Fibroblast of upper back skin (primary cell): Measurements from ENCODE around the gene POLR2J.
"Not testable (repeated sequence)": the region's sequence is repeated elsewhere in the genome, so short reads cannot be mapped to it uniquely, and the experiment has no call there.

Experiments used
- DNase-seq: peaks from one replicate; pipeline ENCODE4 v3.0.0-alpha.2; 2013

Gene POLR2J

DNA sequence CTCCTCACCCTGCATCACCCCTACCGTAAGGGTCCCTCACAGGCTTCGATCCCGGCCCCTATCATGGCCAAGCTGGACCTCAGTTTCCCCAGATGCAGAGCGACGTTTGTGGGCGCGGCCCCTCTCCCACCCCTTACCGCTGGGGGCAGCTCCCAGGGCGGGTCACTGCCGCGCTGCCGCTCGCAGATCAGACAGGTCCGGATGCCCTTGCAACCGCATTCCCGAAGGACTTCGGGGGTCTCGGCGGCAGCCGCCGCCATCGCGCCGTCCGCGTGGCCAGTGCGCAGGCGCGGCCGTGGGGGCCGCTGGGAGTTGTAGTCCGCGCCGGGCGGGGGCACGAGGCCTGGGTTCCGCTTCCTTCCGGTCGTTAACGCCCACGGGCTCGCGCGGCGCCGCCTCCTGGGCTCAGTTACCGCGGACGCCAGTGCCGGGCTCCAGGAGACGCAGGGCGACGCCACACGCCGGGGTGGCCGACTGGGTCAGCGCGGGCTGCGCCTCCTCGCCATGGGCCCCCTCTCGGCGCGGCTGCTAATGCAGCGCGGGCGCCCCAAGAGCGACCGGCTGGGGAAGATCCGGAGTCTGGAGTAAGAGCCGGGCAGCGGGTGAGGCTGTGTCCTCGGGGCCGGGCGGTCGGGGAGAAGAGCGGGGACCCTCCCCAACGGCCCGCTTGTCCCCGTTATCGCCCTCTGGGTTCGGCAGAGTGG, 14.0 kb downstream of the POLR2J start, which contains the start of the genes ALKBH4 and LRWD1:
Gene ALKBH4, minus strand, starts transcription at position 287 of the 704 bp plus-strand sequence. Its CDS starts 27 bp downstream, at position 260.
Gene LRWD1, plus strand, starts transcription at position 408 of the 704 bp plus-strand sequence. Its CDS starts 97 bp downstream, at position 505.
- DNase-seq, result peak; percentile 90

DNA sequence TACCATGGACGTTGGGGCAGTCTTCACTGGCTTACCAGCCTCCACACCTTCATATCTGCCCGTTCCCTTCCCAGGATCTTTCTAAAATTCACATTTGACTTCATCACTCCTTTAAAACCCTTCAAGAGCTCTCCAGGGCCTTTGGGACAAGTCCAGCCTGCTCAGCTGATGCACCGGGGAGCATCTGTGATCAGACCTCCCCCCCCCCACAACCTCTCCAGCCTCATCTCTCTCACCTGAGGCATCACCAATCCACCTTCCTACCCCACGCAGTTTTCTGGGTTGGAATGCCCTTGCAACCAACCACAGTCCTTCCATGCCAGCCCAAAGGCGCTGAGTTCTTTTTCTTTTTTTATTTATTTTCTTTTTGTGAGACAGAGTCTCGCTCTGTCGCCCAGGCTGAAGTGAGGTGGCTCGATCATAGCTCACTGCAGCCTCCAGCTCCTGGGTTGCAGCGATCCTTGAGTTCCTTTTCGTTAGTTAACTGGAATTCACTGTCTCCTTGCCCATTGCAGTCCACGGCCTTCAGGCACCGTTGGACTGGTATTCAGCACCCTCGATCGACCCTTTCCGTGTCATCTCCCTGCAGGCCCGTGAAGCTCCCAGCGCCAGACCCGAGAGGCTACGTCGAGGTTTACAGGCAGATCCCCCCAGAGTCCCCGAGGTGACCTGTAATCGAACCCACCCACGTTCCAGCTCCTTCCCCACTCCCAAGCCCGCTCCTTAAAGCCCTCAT, 14.7 kb downstream of the POLR2J start:
- DNase-seq, result no peak

DNA sequence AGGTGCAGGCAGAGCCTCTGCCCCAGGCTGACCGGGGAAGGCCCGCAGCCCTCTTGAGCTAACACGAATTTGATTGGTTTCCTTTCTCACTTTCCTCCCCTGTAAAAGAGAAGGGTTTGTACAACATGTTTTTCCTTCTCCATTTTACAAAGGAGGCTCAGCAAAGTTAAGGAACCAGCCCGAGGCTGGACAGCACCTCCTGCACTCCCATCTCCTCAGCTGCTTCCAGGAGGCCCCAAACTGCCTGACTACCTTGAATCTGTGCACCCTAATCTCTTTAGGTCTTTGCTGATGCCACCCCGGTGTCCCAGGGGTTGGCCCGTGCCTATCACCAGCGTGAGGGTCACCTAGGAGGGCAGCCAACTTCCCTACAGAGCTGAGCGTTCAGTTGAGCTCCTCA, 18.3 kb downstream of the POLR2J start:
- DNase-seq, result no peak

DNA sequence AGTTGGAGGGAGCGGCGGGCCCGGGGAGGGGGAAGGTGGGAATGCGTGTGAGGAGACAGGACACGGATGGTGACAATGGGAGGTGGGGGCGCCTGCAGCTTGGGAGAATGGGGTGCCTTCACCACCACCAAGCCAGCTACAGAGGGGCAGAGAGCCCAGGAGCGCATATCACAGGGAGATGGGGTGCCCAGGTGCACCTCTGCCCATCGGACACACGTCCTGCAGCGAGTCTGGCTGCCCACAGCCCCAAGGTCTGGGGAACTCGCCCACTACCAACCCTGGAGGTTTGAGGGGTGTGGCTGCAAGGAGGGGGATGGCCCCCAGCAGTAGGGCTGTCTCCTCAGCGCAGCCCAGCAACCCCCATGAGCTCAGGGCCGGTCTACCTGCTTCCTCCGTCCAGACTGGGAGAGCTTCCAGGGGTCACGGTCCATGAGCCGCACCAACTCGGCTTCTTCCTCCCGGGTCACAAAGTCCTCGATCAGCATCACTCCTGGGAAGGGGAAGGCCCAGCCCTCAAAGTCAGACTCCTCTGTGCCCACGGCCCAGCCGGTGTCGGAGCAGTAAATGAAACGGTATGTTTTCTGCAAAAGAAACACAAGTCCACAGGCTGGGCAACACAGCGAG, 19.4 kb downstream of the POLR2J start:
- DNase-seq, result no peak

DNA sequence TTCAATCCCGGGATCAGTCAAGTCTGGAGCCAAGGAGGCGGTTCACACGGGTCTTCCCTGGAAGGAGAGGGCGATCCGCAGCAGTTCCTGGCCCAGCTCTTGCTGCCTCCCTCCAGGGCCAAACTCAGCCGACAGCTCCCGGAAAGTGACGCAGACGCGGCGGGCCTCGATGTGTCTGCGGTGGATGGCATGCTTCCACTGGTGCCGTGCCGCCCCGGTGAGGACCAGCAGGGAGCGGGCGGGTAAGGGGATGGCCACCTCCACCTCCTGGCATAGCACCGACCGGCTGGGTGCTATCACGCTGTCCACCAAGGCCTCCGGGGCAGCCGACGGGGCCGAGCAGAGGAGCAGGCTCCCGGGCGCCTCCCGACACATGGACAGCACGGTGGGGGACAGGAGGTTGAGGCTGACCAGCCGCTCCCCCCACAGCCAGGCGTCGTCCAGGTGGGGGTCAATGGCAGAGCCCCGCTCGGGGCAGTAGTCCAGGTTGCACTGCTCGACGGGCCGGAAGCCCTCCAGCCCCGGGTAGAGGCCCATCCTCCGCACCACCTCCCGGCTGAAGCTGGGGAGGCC, 21.3 kb downstream of the POLR2J start:
- no peak for DNase-seq

DNA sequence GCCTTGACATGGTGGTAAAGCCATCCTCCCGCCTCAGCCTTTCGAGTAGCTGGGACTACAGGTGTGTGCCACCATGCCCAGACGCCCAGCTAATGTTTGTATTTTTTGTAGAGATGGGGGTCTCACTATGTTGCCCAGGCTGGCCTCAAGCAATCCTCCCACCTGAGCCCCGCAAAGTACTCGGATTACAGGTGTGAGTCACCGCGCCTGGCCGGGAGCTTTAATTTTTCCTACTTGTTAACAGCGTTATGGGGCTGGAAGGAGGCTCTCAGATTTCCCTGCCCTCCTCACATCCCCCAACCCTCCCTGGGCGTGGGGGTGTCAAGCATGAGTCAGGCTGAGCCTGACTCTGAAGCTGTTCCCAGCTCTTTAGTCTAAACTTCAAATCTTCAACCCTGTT, 22.4 kb downstream of the POLR2J start:
- DNase-seq, result peak; percentile 44

DNA sequence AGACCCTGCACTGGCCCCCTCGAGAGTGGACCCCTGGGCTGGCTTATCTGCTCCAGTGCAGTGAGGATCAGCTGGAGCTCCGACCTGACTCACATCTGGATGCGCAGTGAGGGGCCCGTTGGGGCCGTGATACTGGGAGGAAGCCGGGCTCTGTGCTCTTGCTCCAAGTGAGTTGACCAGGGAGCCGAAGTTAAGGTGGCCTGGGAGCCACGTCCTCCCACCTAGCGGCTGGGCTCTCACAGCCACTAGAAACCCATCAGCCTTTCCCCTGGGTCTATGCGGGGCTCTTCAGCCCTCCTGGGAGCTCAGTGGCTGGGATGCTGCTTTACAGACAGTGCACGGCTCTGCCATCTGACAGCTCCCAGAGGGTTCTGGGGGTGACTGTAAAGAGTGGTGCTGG, 23.1 kb downstream of the POLR2J start:
- DNase-seq, result no peak

DNA sequence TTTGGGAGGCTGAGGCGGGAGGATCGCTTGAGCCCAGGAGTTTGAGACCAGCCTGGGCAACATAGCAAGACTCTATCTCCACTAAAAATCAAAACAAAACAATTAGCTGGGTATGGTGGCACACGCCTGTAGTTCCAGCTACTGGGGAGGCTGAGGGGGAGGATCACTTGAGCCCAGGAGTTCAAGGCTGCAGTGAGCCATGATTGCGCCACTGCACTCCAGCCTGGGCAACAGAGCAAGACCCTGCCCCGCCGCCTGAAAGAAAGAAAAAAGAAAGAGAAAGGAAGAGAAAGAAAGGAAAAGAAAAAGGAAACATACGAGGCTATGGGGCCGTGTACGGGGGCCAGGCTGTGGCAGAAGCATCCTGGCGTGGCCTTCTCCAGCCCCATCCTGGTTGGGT, 23.8 kb downstream of the POLR2J start:
- DNase-seq, result not testable (repeated sequence)

DNA sequence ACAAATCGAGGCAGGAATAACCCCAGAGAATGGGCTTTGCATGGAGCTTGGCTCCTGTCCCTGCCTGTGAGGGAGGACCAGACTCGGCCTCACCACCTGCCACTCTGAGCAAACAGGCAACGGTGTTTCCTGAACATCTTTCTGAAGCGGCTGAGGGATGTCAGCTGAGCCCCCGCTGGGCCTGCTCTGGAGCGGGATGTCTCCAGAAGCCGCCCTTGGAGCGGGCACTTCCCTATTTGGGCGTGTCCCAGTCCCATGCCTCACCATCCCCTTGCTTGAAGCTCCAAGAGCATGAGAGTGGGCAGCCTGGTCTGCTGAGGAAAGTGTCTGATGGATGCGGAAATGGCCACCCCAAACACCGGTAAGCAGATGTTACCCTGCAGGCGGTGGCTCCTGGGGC, 24.3 kb downstream of the POLR2J start:
- DNase-seq, result no peak

DNA sequence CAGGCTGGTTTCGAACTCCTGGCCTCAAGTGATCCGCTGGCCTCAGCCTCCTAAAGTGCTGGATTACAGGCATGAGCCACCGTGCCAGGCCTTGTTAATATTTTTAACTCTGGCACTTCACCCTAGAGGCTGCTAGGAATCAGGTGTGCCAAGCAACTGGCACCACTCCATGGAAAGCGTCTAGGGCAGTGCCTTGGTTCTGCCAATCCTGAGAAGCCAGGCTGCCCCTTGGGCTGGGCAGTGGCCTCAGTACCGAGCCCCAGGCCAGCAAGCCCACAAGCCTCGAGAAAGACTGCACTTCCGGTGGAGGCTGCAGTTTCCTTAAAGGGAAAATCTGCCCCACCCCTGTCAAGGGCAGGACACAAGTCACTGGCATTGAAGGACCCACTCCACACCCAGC, 25.4 kb downstream of the POLR2J start:
- DNase-seq, result no peak

DNA sequence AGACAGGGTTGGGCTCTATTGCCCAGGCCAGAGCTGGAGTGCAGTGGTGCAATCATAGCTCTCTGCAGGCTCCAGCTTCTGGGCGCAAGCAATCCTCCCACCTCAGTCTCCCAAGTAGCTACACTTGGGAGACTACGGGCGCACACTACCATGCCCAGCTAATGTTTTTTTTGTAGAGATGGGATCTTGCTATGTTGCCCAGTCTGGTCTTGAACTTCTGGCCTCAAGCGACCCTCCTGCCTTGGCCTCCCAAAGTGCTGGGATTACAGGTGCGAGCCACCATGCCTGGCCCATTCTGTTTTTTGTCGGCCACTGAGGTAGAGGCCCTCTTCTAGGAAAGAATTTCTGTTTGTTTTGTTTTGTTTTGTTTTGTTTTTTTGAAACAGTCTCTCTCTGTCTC, 26.3 kb downstream of the POLR2J start:
- no peak for DNase-seq

DNA sequence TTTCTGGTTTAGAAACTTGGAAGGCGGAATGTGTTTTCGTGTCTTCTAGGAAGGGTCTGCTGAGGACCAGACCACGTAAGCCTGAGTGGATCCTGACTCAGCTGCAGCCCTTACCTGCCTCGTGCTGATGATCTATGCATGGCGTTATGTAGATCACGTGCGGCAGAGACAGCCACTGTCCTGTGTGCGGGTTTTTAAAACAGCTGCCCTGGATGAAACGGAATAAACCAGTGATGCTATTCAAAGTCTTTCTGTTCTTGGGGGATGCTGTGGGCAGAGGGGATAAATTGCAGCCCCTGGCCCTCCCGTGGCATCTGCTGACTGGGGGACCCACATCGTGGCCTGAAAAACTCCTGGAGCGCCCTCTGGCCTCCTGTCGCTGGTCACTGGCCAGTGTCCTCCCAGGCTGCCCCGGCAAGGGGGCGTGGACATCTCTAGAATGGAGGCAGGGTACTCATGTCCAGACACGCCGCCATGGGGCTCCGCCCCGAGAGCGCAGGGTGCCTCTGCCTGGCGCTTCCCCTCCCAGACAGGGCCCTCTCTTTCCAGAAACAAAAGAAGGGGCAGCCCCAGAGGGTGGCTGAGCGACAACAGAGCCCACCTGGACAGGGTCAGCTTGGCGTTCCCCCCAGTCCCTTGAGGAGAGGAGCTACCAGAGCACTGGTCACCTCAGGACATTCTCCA, 27.2 kb downstream of the POLR2J start:
- no peak for DNase-seq

DNA sequence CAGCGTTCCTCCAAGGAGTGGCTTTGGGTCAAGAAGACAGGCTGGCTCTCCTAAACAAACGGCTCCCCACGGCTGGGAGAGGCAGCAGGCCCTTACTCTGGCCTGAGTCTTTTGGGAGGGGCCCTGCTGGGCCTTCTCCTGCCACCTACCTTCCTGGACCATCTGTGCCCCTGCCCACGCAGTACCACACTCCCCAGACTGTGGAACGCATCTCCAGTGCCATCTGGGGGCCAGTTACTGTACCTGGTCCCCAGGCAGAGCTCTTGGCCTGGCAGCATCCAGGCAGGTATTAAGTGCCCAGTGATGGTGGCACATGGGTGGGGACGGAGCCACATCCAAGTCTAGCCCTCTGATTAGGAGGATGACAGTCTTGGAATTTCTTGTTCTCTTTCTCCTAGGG, 28.5 kb downstream of the POLR2J start:
- no peak for DNase-seq

DNA sequence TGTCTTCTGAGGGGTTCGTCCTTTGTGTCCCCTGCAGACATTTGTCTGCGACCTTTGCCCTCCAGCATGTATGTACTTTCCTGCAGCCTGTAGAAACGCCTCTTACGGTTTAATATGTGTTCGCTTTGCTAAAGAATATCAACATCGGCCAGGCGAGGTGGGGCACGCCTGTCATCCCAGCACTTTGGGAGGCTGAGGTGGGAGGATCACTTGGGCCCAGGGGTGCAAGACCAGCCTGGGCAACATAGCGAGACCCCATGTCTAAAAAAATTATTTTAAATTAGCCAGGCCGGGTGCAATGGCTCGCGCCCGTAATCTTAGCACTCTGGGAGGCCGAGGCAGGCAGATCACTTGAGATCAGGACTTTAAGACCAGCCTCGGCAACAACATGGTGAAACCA, 29.6 kb downstream of the POLR2J start:
- DNase-seq, result no peak

DNA sequence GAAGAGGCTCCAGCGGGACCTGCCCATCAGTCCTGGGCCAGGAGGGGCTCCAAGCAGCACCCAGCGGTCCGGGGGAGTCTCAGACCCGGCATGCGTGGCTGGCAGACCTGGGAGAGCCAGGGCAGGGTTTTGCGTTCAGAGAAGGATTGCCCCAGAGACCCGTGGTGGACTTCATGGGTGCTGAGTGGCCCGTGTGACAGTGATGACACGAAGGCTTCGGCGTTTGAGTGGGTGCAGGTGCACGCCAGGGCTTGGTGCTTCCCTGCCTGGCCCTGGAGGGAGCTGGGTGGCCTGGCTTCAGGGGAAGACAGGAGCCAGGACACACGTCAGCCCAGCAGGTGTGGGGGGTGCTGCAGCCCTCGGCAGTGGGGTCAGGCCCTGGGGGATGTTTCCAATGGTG, 31.4 kb downstream of the POLR2J start:
- no peak for DNase-seq

DNA sequence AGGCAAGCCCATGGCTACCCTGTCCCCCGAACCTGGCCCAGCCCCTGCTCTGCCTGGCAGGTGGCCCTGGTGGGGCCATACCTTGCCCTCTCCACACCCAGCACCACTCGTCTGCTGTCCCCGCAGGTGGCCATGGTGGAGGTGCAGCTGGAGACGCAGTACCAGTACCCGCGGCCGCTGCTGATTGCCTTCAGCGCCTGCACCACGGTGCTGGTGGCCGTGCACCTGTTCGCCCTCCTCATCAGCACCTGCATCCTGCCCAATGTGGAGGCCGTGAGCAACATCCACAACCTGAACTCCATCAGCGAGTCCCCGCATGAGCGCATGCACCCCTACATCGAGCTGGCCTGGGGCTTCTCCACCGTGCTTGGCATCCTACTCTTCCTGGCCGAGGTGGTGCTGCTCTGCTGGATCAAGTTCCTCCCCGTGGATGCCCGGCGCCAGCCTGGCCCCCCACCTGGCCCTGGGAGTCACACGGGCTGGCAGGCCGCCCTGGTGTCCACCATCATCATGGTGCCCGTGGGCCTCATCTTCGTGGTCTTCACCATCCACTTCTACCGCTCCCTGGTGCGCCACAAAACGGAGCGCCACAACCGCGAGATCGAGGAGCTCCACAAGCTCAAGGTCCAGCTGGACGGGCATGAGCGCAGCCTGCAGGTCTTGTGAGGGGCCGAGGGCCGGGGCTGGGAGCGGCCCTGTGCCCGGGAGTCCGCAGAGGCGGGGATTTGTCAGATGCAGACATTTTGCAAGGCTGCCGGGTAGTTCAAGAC, 32.1 kb downstream of the POLR2J start:
- no peak for DNase-seq

DNA sequence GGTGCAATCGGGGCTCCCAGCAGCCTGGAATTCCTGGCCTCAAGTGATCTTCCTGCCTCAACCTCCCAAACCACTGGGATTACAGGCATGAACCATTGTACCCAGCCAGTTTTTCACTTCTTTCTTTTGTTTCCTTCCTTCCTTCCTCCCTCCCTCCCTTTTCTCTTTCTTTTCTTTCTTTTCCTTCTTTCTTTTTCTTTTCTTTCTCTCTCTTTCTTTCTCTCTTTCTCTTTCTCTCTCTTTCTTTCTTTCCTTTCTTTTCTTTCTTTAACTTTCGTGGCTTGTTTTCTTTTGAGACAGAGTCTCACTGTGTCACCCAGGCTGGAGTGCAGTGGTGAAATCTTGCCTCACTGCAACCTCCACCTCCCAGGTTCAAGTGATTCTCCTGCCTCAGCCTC, 33.0 kb downstream of the POLR2J start:
- DNase-seq, result no peak

DNA sequence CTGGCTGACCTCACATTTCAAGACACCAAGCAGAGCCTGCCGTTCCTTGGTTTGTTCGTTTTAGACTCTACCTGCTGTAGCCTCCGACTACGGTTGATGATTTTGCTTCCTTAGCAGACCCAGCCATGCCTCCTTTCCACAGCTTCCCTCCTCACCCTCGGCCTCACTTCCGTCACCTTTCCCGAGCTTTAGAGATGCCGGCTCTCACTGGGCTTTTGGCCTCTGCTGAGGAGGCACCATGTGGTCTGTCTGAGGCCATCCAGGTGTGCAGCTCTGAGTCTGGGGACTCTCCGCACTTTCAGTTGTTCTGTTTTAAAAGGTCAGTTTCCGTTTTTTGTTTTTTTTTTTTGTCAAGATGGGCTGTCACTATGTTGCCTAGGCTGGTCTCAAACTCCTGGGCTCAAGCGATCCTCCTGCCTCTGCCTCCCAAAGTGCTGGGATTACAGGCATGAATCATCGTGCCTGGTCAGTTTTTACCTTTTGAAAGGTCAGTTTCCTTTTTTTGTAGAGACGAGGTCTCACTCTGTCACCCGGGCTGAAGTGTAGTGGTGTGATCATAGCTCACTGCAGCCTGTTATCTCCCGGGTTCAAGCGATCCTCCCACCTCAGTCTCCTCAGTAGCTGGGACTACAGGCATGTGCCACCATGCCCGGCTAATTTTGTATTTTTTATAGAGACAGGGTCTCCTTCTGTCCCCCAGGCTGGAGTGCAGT, 33.6 kb downstream of the POLR2J start:
- no peak for DNase-seq

DNA sequence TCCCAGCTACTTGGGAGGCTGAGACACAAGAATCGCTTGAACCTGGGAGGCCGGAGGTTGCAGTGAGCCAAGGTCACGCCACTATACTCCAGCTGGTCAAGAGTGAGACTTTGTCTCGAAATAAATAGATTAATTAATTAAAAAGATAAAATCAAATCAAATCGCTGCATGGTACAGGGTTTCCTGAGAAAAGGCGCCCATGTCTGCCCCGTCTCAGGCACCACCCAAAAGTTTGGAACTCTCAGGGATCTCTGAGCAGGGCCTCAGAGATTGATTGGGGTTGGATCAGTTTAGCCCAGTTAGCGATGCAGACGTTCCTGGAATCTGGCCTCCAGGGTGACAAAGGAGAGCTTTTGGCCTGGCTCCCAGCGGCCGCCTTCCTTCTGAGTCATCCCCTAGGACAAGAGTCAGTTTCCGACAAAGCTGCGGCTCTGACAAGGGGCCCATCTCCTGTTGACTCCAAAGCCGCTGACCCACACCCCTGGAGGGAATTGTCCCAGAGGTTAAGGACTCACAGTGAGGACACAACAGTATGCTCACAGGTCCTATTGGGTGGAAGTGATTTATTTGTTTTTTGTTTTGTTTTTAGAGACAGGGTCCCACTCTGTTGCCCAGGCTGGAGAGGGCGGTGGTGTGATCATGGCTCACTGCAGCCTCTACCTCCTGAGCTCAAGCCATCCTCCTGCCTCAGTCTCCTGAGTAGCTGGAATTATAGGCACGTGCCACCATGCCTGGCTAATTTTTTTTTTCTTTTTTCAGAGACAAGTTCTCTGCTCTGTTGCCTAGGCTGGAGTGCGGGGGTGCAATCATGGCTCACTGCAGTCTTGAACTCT, 38.5 kb downstream of the POLR2J start:
- peak; percentile 75 for DNase-seq

DNA sequence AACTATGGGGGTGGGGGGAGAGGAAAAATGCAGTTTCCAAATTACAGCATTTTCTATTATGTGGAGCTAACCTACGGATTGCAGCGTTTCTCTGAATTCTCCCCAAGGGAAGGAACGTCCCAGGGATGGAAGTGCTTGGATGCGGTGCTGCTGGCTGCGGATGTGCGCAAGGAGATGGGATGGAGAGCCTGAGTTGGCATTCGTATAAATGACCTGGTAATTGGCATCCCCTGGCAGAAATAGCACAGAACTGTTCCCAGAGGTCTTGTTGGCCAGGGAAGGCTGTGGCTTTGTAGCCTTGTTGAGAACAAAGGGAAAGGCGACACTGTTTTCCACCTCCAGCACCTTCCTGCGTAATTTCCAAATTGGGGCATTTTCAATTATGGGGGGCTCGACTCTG, 42.6 kb downstream of the POLR2J start:
- no peak for DNase-seq
